Measurements from ENCODE around the gene C6orf52.

- TF ChIP-seq CTCF (IDR thresholded peaks at IDR 0.05; ENCODE audit: low read depth, low read length, missing input control) = no peak
- no peak for TF ChIP-seq FOXA1 (IDR thresholded peaks at IDR 0.05)
- no peak for TF ChIP-seq ATF3 (IDR thresholded peaks at IDR 0.05)
- no peak for TF ChIP-seq YY1 (IDR thresholded peaks at IDR 0.05)
- TF ChIP-seq MAX (IDR thresholded peaks at IDR 0.05) = no peak
- TF ChIP-seq REST (IDR thresholded peaks at IDR 0.05) = no peak
- no peak for TF ChIP-seq ZBTB33 (IDR thresholded peaks at IDR 0.05)
- no peak for TF ChIP-seq JUND (IDR thresholded peaks at IDR 0.05)
- no peak for TF ChIP-seq EGR1 (IDR thresholded peaks at IDR 0.05; ENCODE audit: low read depth in 2 of 2)
- TF ChIP-seq TAF1 (conservative IDR thresholded peaks at IDR 0.05) = no peak
- no peak for TF ChIP-seq RAD21 (IDR thresholded peaks at IDR 0.05)
Measured at GRCh38 chr6:10682355-10682988, 11.9 kb downstream of the C6orf52 start.
